GM12891 (cell line): ENCODE results near the gene MAPK14.

ENCODE experiments used
- PAX5 ChIP-seq: IDR thresholded peaks from 2 replicates; pipeline ENCODE4 v1.6.1; 2011; ENCODE audit warnings: low read length, moderate library complexity, mild to moderate bottlenecking; ENCODE audit not compliant: insufficient read depth, severe bottlenecking
- POLR2A ChIP-seq: IDR thresholded peaks from 2 replicates; pipeline ENCODE4 v1.6.1; 2011; ENCODE audit warnings: low read depth, low read length, control low read depth
- POLR2AphosphoS5 ChIP-seq: IDR thresholded peaks from 2 replicates; pipeline ENCODE4 v1.6.1; 2011; ENCODE audit warnings: low read depth, low read length, control low read depth
- POU2F2 ChIP-seq: IDR thresholded peaks from 2 replicates; pipeline ENCODE4 v1.6.1; 2011; ENCODE audit warnings: low read depth, mild to moderate bottlenecking, control low read depth, low read length, moderate library complexity
- SPI1 ChIP-seq: IDR thresholded peaks from 2 replicates; pipeline ENCODE4 v1.6.1; 2011; ENCODE audit warnings: low read depth, low read length, control low read depth
- TAF1 ChIP-seq: IDR thresholded peaks from 2 replicates; pipeline ENCODE4 v1.6.1; 2011; ENCODE audit warnings: low read depth, low read length, control low read depth

DNA sequence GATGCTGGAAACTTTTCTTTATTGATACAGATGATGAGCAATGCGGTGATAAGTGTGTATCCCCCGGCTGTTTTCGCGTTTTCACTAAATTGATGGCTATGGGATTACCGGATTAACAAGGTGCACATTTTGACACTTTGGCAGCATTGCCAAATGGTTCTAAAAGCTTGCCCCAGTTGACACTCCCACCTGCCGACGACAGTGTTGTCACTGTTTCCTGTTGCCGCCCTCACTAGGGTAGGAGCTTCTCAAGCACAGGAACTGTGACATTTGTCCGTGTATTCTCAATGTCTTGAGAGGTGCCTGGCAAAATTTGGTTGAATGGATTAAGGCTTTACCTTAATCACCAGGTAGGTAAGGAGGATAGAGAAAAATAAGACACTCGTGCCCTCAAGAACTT is 92.9 kb downstream of the MAPK14 start:
- no peak; the same call in 1 of the 2 replicates for TF ChIP-seq POLR2A
- TF ChIP-seq TAF1, result no peak
- TF ChIP-seq POLR2AphosphoS5, result no peak
- TF ChIP-seq PAX5, result no peak
- peak; percentile 33; the same call in 1 of the 2 replicates for TF ChIP-seq SPI1
- TF ChIP-seq POU2F2, result no peak
